GM23248 (cell line): ENCODE measurements around the gene OSER1.

Experiments used
- EZH2 ChIP-seq: fragments of 200-600 bp; sonication (generic); IDR thresholded peaks from 2 replicates; pipeline ENCODE4 v1.6.1; 2018; ENCODE audit warnings: antibody characterized with exemption, mild to moderate bottlenecking; ENCODE audit not compliant: insufficient read depth, poor library complexity, severe bottlenecking
- EZH2phosphoT487 ChIP-seq: fragments of 200-600 bp; sonication (generic); IDR thresholded peaks from 2 replicates; pipeline ENCODE4 v1.6.1; 2018; ENCODE audit warnings: antibody characterized with exemption, moderate library complexity, mild to moderate bottlenecking, low read depth; ENCODE audit not compliant: insufficient read depth

DNA sequence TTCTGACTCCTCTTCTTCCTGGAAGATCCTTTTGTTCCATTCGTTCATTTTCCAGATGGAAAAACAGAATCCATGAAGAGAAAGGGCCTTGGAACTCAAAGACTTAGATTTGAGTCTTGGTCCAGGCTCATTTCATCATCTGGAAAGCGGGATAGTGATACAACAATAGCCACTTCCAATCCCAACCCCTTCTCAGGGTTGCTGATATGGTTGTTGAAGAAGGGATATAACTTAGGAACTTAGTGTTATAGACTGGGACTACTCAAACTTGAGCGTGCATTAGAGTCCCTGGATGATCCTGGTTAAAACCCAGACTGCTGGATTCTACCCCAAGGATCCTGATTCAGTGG, 37.8 kb upstream of the OSER1 start:
- no peak for TF ChIP-seq EZH2
- no peak for TF ChIP-seq EZH2phosphoT487
